ENCODE data around the gene FGGY.

DNA sequence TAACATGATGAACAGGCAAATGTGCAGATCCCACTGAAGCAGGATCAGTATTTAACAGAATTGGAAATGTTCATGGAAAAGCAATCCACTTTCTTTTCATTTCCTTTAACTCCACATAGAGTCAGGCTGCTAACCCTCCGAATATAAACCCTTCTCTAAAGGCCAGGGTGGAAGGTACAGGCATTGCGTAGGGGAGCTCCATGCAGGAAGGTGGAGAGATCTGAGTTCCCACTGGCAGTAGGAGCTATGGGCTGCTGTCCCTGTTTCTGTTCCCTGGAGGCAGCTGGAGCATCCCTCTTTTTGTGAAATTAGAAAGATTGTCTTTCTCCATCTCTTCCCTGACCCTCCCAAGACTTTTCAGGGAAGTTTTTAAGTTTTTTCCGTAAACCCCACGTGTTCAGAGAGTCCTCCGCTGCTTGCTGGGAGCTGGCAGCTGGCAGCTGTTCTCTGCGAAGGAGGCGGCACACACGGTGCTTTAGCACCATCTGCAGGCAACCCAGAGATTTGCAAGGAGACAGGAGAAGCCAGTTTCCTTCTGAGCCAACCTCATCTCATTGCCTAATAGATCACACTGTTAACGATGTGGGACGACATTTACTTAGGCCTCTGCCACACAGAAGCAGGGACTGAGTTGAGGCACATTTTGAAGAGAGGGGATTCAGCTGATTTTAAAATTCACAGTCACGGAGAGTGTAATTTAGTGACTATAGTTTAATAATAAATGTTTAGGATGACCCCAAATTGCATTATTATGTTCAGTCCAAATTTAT lies 462.4 kb downstream of the FGGY start:
- TF ChIP-seq, protein P1, sequence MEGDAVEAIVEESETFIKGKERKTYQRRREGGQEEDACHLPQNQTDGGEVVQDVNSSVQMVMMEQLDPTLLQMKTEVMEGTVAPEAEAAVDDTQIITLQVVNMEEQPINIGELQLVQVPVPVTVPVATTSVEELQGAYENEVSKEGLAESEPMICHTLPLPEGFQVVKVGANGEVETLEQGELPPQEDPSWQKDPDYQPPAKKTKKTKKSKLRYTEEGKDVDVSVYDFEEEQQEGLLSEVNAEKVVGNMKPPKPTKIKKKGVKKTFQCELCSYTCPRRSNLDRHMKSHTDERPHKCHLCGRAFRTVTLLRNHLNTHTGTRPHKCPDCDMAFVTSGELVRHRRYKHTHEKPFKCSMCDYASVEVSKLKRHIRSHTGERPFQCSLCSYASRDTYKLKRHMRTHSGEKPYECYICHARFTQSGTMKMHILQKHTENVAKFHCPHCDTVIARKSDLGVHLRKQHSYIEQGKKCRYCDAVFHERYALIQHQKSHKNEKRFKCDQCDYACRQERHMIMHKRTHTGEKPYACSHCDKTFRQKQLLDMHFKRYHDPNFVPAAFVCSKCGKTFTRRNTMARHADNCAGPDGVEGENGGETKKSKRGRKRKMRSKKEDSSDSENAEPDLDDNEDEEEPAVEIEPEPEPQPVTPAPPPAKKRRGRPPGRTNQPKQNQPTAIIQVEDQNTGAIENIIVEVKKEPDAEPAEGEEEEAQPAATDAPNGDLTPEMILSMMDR (IDR thresholded peaks at IDR 0.05 in 4 of 5, conservative IDR thresholded peaks at IDR 0.05 in 1 of 5): peak; percentile 95 to 99 (median 98)
- no peak for TF ChIP-seq POLR2A (IDR thresholded peaks at IDR 0.05)
